ENCODE data around the gene CUL4A.

CUL4A gene

GRCh38 chr13:113272031-113272430 is 62.6 kb downstream of the CUL4A start:
- TF ChIP-seq, protein P1, sequence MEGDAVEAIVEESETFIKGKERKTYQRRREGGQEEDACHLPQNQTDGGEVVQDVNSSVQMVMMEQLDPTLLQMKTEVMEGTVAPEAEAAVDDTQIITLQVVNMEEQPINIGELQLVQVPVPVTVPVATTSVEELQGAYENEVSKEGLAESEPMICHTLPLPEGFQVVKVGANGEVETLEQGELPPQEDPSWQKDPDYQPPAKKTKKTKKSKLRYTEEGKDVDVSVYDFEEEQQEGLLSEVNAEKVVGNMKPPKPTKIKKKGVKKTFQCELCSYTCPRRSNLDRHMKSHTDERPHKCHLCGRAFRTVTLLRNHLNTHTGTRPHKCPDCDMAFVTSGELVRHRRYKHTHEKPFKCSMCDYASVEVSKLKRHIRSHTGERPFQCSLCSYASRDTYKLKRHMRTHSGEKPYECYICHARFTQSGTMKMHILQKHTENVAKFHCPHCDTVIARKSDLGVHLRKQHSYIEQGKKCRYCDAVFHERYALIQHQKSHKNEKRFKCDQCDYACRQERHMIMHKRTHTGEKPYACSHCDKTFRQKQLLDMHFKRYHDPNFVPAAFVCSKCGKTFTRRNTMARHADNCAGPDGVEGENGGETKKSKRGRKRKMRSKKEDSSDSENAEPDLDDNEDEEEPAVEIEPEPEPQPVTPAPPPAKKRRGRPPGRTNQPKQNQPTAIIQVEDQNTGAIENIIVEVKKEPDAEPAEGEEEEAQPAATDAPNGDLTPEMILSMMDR (IDR thresholded peaks at IDR 0.05; ENCODE audit: unreplicated experiment in 3 of 3), result no peak
- H3K36me3 Mint-ChIP-seq (ENCODE audit: low read depth), result peaks cover 19% of the 10 kb centered on the region
- no peaks in the 10 kb centered on the region for H3K27me3 Mint-ChIP-seq (ENCODE audit: low read depth)
- H3K9me3 Mint-ChIP-seq, result no peaks in the 10 kb centered on the region
- H3K27ac Mint-ChIP-seq, result no peak overlapping the region
- no peak overlapping the region for H3K4me3 Mint-ChIP-seq
- no peaks in the 10 kb centered on the region for H3K4me1 Mint-ChIP-seq

- H3K27me3 Mint-ChIP-seq (ENCODE audit: low read depth), result no peaks in the 10 kb centered on the region
- H3K36me3 Mint-ChIP-seq (ENCODE audit: low read depth), result peaks cover 15% of the 10 kb centered on the region
- H3K4me3 Mint-ChIP-seq, result no peak overlapping the region
- H3K4me1 Mint-ChIP-seq, result no peaks in the 10 kb centered on the region
- no peak overlapping the region for H3K27ac Mint-ChIP-seq
- TF ChIP-seq, protein P1 (IDR thresholded peaks at IDR 0.05; ENCODE audit: unreplicated experiment in 3 of 3), result no peak
- no peaks in the 10 kb centered on the region for H3K9me3 Mint-ChIP-seq
Measured at GRCh38 chr13:113272701-113273181, 63.3 kb downstream of the CUL4A start.

DNA sequence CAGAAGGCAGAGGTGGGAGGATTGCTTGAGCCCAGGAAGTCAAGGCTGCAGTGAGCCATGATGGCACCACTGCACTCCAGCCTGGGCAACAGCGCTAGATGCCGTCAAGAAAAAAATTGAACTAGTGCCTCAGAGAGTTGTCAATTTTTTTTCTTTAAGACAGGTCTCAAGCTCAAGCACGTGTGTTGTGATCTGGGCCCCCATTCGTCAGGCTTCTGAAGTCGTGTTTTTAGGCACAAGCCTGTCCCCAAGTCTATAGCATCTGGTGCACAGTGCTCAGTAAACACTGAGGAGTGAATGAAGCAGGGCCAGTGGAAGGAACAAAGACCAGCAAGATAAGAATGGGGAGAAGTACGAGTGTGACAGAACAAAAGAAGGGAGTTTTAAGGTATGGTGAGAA is 63.9 kb downstream of the CUL4A start:
- no peak overlapping the region for H3K27ac Mint-ChIP-seq
- H3K36me3 Mint-ChIP-seq (ENCODE audit: low read depth), result peaks cover 9% of the 10 kb centered on the region
- no peaks in the 10 kb centered on the region for H3K9me3 Mint-ChIP-seq
- no peaks in the 10 kb centered on the region for H3K4me1 Mint-ChIP-seq
- TF ChIP-seq, protein P1 (IDR thresholded peaks at IDR 0.05; ENCODE audit: unreplicated experiment in 3 of 3), result no peak
- H3K4me3 Mint-ChIP-seq, result no peak overlapping the region
- no peaks in the 10 kb centered on the region for H3K27me3 Mint-ChIP-seq (ENCODE audit: low read depth)

- Mint-ChIP-seq H3K27me3 (ENCODE audit: low read depth) (no peaks in the 10 kb centered on the region), H3K27ac (no peak overlapping the region), H3K4me1 (no peaks in the 10 kb centered on the region), H3K4me3 (no peak overlapping the region), H3K36me3 (ENCODE audit: low read depth) (peaks cover 4% of the 10 kb centered on the region), H3K9me3 (no peaks in the 10 kb centered on the region)
- TF ChIP-seq, protein P1 (IDR thresholded peaks at IDR 0.05; ENCODE audit: unreplicated experiment in 3 of 3), result no peak
Measured at GRCh38 chr13:113273851-113274590, 64.6 kb downstream of the CUL4A start.

- Mint-ChIP-seq H3K4me1 (no peaks in the 10 kb centered on the region), H3K9me3 (no peaks in the 10 kb centered on the region), H3K36me3 (ENCODE audit: low read depth) (peaks cover 4% of the 10 kb centered on the region), H3K4me3 (no peak overlapping the region), H3K27ac (no peak overlapping the region), H3K27me3 (ENCODE audit: low read depth) (no peaks in the 10 kb centered on the region)
- TF ChIP-seq, protein P1 (IDR thresholded peaks at IDR 0.05; ENCODE audit: unreplicated experiment in 3 of 3), result no peak
Measured at GRCh38 chr13:113274721-113275120, 65.3 kb downstream of the CUL4A start.

DNA sequence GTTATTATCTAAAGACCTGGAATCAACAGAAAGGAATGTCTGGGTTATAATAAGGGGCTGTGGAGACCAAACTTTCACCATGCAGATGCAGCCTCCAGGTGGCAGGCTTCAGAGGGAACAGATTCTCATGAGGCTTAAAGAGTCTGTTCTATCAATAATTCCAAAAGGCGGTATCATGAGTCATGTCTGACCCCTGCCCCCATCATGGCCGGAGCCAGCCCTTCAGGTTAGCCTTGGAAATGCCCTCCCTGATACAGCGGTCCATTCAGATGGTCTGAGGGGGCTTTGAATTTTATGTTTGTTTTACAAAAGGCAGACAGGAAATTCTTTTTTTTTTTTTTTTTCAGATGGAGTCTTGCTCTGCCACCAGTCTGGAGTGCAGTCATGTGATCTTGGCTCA is 66.0 kb downstream of the CUL4A start:
- no peaks in the 10 kb centered on the region for H3K4me1 Mint-ChIP-seq
- peak overlapping the region in 1 of 3 experiments; percentile 32 for H3K27ac Mint-ChIP-seq
- no peaks in the 10 kb centered on the region for H3K9me3 Mint-ChIP-seq
- no peaks in the 10 kb centered on the region for H3K27me3 Mint-ChIP-seq (ENCODE audit: low read depth)
- peaks cover 4% of the 10 kb centered on the region for H3K36me3 Mint-ChIP-seq (ENCODE audit: low read depth)
- H3K4me3 Mint-ChIP-seq, result no peak overlapping the region
- TF ChIP-seq, protein P1 (IDR thresholded peaks at IDR 0.05; ENCODE audit: unreplicated experiment in 3 of 3), result peak; percentile 62 to 65 (median 65)

Data from nephron (organoid).